Measurements from ENCODE around the gene ACAD10. TPM values are rescaled to one million over a fixed set of nuclear protein-coding genes. Genes with fewer than 3 reads are reported as not detected.

The ACAD10 gene
- total RNA-seq, 1 donor, result 18.1 TPM

DNA sequence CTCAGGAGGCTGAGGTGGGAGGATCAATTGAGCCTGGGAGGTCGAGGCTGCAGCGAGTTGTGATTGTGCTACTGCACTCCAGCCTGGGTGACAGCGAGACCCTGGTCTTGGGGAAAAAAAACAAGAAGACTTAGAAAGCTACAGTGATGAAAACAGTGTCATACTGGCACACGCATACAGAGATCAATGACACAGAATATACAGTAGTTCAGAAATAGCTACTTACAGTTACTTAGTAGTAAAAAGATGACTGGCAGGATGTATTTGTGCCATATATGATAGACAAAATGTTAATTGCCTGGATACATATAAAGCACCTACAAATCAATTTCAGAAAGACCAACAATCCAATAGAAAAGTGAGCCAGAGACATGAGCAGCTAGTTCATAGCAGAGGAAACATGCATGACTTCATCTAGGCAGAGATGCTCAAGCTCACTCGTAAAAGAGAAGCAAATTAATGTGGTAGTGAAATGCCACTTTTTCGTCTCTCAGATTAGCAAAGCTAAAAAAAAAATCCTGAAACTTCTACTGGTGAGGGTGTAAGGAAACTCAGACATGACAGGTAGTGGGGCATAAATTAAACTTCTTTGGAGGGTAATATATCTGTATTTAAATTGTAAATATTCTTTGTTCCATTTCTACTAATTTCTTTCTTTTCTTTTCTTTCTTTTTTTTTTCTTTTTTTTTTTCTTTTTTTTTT is 78.4 kb downstream of the ACAD10 start:
- DNase-seq (ENCODE audit: insufficient read length, low spot score, missing footprints), result no peak
- Histone ChIP-seq H3K4me3 (ENCODE audit: insufficient read depth, low read length) (no peak overlapping the region), H3K27me3 (ENCODE audit: insufficient read depth, low read length) (peaks cover 3% of the 10 kb centered on the region)

DNA sequence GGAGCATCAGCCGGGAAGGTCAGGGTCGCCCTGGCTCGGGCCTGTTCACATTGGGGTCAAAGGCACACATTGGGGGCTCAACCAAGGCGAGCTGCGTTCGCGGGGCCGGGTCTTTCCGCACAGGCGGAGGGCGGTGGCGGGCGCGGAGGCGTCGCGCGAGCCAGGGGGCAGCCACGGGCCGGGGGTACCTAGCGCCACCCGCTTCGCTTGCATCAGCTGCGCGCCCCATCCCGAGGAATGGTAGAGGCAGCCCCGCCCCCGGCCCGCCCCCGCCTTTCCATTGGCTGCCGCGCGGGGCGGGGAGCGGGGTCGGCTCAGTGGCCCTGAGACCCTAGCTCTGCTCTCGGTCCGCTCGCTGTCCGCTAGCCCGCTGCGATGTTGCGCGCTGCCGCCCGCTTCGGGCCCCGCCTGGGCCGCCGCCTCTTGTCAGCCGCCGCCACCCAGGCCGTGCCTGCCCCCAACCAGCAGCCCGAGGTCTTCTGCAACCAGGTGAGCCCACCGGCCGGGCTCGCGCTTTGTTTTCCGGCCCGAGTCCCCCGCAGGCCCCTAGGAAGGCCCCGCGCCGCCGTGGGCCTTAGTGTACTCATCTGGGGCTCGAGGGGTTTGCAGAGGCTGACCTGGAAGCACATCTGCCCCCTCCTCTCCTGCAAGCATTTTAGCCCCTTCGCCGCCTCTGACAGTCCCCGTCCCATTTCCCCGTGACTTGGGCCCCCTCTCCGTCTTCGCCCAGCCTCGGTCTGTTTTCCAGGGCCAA is 80.9 kb downstream of the ACAD10 start, which contains the start of gene ALDH2:
ALDH2 (plus strand) TSS at position 326 of the 754 bp plus-strand sequence; CDS start at position 376, 50 bp downstream.
- TF ChIP-seq, protein P1, sequence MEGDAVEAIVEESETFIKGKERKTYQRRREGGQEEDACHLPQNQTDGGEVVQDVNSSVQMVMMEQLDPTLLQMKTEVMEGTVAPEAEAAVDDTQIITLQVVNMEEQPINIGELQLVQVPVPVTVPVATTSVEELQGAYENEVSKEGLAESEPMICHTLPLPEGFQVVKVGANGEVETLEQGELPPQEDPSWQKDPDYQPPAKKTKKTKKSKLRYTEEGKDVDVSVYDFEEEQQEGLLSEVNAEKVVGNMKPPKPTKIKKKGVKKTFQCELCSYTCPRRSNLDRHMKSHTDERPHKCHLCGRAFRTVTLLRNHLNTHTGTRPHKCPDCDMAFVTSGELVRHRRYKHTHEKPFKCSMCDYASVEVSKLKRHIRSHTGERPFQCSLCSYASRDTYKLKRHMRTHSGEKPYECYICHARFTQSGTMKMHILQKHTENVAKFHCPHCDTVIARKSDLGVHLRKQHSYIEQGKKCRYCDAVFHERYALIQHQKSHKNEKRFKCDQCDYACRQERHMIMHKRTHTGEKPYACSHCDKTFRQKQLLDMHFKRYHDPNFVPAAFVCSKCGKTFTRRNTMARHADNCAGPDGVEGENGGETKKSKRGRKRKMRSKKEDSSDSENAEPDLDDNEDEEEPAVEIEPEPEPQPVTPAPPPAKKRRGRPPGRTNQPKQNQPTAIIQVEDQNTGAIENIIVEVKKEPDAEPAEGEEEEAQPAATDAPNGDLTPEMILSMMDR (IDR thresholded peaks at IDR 0.05; ENCODE audit: extremely low read depth, low read depth, low read length), result no peak
- Histone ChIP-seq H3K4me2 (ENCODE audit: insufficient read depth, low read length) (peak within 1 kb of the TSS; percentile 95), H3K9me3 (ENCODE audit: low read depth, low read length) (no peaks in the 10 kb centered on the region), H3K79me2 (ENCODE audit: insufficient read depth, low read length) (no peaks in the 10 kb centered on the region), H3K27ac (ENCODE audit: low read depth, low read length) (no peak within 1 kb of the TSS), H3K27me3 (ENCODE audit: insufficient read depth, low read length) (peaks cover 3% of the 10 kb centered on the region), H4K20me1 (ENCODE audit: insufficient read depth, low read length) (peaks cover 2% of the 10 kb centered on the region), H3K4me3 (ENCODE audit: insufficient read depth, low read length) (peak within 1 kb of the TSS; percentile 78), H3K36me3 (ENCODE audit: insufficient read depth, low read length) (no peaks in the 10 kb centered on the region), H2AFZ (ENCODE audit: low read length) (peak within 1 kb of the TSS; percentile 93), H3K4me1 (ENCODE audit: insufficient read depth, low read length) (peaks cover 13% of the 10 kb centered on the region)
- DNase-seq (ENCODE audit: insufficient read length, low spot score, missing footprints), result peak; percentile 95

More for the DNA sequence above, 78.4 kb downstream of the ACAD10 start:
- H3K27ac ChIP-seq (ENCODE audit: low read depth, low read length), result no peak overlapping the region
- no peaks in the 10 kb centered on the region for H3K79me2 ChIP-seq (ENCODE audit: insufficient read depth, low read length)
- H2AFZ ChIP-seq (ENCODE audit: low read length), result no peak overlapping the region
- no peak overlapping the region for H3K4me2 ChIP-seq (ENCODE audit: insufficient read depth, low read length)
- H3K36me3 ChIP-seq (ENCODE audit: insufficient read depth, low read length), result no peaks in the 10 kb centered on the region
- peaks cover 13% of the 10 kb centered on the region for H3K4me1 ChIP-seq (ENCODE audit: insufficient read depth, low read length)
- TF ChIP-seq, protein P1 (IDR thresholded peaks at IDR 0.05; ENCODE audit: extremely low read depth, low read depth, low read length), result no peak
- no peaks in the 10 kb centered on the region for H4K20me1 ChIP-seq (ENCODE audit: insufficient read depth, low read length)
- H3K9me3 ChIP-seq (ENCODE audit: low read depth, low read length), result no peaks in the 10 kb centered on the region

DNA sequence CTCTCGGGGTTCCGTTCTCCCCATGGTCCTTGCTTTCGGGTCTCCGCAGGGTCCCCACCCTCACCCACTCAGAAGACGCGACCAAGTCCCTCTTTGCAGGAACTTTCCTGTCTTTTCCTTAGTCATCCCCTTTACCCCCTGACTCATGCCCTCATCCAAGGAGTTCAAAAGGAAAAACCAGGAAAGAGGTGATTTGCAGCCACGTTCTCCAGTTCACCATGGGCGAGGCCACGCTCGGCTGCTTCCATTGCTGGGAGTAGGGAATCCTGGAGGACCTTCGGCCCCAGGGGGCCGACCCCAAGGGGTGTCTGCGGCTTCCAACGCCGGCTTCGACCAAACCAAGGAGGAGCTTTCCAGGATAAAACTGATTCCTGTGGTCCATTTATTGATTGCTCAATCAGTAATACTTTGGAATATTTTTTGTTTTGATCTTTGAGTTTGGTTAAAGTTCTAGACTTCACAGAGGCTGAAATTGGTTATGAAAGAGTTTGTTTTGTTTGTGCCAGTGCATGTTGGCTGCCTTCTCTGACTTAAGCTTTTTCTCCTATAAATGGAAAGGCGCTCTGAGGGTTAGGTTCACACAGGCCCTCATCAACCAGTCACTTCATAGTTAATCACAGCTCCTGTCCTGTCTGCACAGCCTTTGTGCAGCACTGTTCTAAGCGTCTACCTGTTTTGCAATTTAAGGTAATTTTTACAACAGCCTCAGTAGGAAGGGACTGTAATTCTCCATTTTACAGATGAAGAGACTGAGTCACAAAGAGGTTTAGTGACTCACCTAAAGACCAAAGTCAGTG is 81.7 kb downstream of the ACAD10 start:
- H3K36me3 ChIP-seq (ENCODE audit: insufficient read depth, low read length), result no peaks in the 10 kb centered on the region
- H3K27ac ChIP-seq (ENCODE audit: low read depth, low read length), result no peak overlapping the region
- H2AFZ ChIP-seq (ENCODE audit: low read length), result peak overlapping the region; percentile 93
- peak overlapping the region; percentile 78 for H3K4me3 ChIP-seq (ENCODE audit: insufficient read depth, low read length)
- peak overlapping the region; percentile 95 for H3K4me2 ChIP-seq (ENCODE audit: insufficient read depth, low read length)
- H4K20me1 ChIP-seq (ENCODE audit: insufficient read depth, low read length), result peaks cover 2% of the 10 kb centered on the region
- DNase-seq (ENCODE audit: insufficient read length, low spot score, missing footprints), result peak; percentile 87
- TF ChIP-seq, protein P1 (IDR thresholded peaks at IDR 0.05; ENCODE audit: extremely low read depth, low read depth, low read length), result no peak
- H3K27me3 ChIP-seq (ENCODE audit: insufficient read depth, low read length), result peaks cover 3% of the 10 kb centered on the region
- no peaks in the 10 kb centered on the region for H3K9me3 ChIP-seq (ENCODE audit: low read depth, low read length)
- H3K79me2 ChIP-seq (ENCODE audit: insufficient read depth, low read length), result no peaks in the 10 kb centered on the region
- H3K4me1 ChIP-seq (ENCODE audit: insufficient read depth, low read length), result peaks cover 13% of the 10 kb centered on the region
